RWPE1 (cell line): ENCODE measurements around the gene KCNMA1.

Experiments
- CTCF ChIA-PET: fragments of 350-600 bp; sonication (Branson Sonifier 250); formaldehyde crosslinking; extraction: SDS; loops from one replicate; lab custom pipeline; 2021; lab: Yijun Ruan, JAX
- POLR2A ChIA-PET: fragments of 400-600 bp; formaldehyde crosslinking; extraction: SDS; loops from one replicate; lab custom pipeline; 2020; ENCODE audit warnings: antibody characterized with exemption; ENCODE audit not compliant: low non-redundant PET; lab: Yijun Ruan, JAX
- DNase-seq: peaks from one replicate; pipeline ENCODE4 v3.0.0; 2012; ENCODE audit warnings: low spot score
- H3K27ac ChIP-seq: fragments of 450-650 bp; 2 replicates; pipeline ENCODE4 v1.5.1; 2017
- TF ChIP-seq, protein P1 (sequence below): fragments of 450-650 bp; conservative IDR thresholded peaks from 2 replicates; pipeline ENCODE4 v1.5.1; 2017; ENCODE audit warnings: low read depth, mild to moderate bottlenecking

The KCNMA1 gene

GRCh38 chr10:77308084-77308732 lies 329.4 kb downstream of the KCNMA1 start:
- H3K27ac ChIP-seq = no peak overlapping the region
- TF ChIP-seq, protein P1, sequence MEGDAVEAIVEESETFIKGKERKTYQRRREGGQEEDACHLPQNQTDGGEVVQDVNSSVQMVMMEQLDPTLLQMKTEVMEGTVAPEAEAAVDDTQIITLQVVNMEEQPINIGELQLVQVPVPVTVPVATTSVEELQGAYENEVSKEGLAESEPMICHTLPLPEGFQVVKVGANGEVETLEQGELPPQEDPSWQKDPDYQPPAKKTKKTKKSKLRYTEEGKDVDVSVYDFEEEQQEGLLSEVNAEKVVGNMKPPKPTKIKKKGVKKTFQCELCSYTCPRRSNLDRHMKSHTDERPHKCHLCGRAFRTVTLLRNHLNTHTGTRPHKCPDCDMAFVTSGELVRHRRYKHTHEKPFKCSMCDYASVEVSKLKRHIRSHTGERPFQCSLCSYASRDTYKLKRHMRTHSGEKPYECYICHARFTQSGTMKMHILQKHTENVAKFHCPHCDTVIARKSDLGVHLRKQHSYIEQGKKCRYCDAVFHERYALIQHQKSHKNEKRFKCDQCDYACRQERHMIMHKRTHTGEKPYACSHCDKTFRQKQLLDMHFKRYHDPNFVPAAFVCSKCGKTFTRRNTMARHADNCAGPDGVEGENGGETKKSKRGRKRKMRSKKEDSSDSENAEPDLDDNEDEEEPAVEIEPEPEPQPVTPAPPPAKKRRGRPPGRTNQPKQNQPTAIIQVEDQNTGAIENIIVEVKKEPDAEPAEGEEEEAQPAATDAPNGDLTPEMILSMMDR = no peak
- DNase-seq = no peak
- CTCF ChIA-PET = interaction anchor here (0.6 kb wide), 1 partner anchor 1183 kb away, joined by 4 read pairs; no protein-coding TSS in a partner anchor
- POLR2A ChIA-PET = no interaction called here

GRCh38 chr10:77306666-77307065 lies 330.9 kb downstream of the KCNMA1 start:
- TF ChIP-seq, protein P1 = no peak
- DNase-seq = no peak
- CTCF ChIA-PET = interaction anchor here (0.6 kb wide), 1 partner anchor 57 kb away, joined by 3 read pairs; no protein-coding TSS in a partner anchor
- H3K27ac ChIP-seq = no peak overlapping the region
- POLR2A ChIA-PET = no interaction called here

- ChIA-PET CTCF (interaction anchor here (0.7 kb wide), 1 partner anchor 135 kb away, joined by 4 read pairs; no protein-coding TSS in a partner anchor), POLR2A (no interaction called here)
- H3K27ac ChIP-seq = no peak overlapping the region
- TF ChIP-seq, protein P1 = no peak
- no peak for DNase-seq
These were observed 331.7 kb downstream of the KCNMA1 start for GRCh38 chr10:77305650-77306632.

DNA sequence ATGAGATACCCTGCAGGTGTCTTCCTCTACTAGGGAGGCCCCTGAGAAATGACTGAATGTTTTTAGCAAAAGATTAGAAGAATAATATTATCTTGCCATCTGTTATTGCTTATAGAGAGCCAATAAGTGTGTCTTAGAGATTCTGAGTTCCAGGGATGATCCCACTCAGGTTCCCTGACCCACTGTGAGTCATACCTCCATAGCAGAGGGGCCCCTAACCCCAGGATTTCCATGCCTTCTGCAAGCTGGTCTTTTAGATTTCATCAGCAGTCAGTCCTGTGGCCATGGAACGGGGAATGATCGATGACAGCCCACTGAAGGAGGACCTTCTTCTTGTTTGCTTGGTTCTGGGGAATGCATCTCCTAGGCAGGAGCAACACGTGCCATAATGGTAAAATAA lies 333.4 kb downstream of the KCNMA1 start:
- ChIA-PET POLR2A (no interaction called here), CTCF (no interaction called here)
- TF ChIP-seq, protein P1 = no peak
- no peak for DNase-seq
- H3K27ac ChIP-seq = no peak overlapping the region

GRCh38 chr10:77301305-77301730 lies 336.3 kb downstream of the KCNMA1 start:
- POLR2A ChIA-PET = no interaction called here
- peak; percentile 30 for DNase-seq
- CTCF ChIA-PET = interaction anchor here (1.1 kb wide), 1 partner anchor 133 kb away, joined by 4 read pairs; no protein-coding TSS in a partner anchor

More at GRCh38 chr10:77301305-77301730, 336.3 kb downstream of the KCNMA1 start:
- H3K27ac ChIP-seq = no peak overlapping the region
- TF ChIP-seq, protein P1 = no peak
